Right renal pelvis (tissue), 4 donors: Measurements from ENCODE around the gene CYP8B1. TPM values are rescaled to one million over a fixed set of nuclear protein-coding genes. Genes with fewer than 3 reads are reported as not detected.
"Not testable (repeated sequence)": the region's sequence is repeated elsewhere in the genome, so short reads cannot be mapped to it uniquely, and the experiment has no call there.

Experiments
- DNase-seq, 4 donors: peaks; one replicate each; pipeline ENCODE4 v3.0.0-alpha.2; 2013; ENCODE audit warnings: low read depth in 4 of 4, low spot score in 3 of 4, missing footprints in 1 of 4
- polyA plus RNA-seq, 4 donors: library from polyadenylated mRNA; unstranded; fragments of 120-200 nt; gene quantifications; one replicate each; pipeline ENCODE4 v1.2.1, GENCODE V29; 2013; ENCODE audit not compliant: insufficient read length in 4 of 4

CYP8B1 gene
- polyA plus RNA-seq, 4 donors: 0.77 to 1.1 (median 0.80) TPM

- DNase-seq: no peak
Observed at GRCh38 chr3:42886294-42886822, 10.7 kb upstream of the CYP8B1 start.

- DNase-seq: no peak
Observed at GRCh38 chr3:42884324-42884723, 8.6 kb upstream of the CYP8B1 start.

GRCh38 chr3:42883251-42883930 is 7.7 kb upstream of the CYP8B1 start:
- not testable (repeated sequence) for DNase-seq

- peak; percentile 60 to 73 (median 63) for DNase-seq
Observed at GRCh38 chr3:42880601-42881451, 5.1 kb upstream of the CYP8B1 start.

- no peak for DNase-seq
Observed at GRCh38 chr3:42880183-42880582, 4.5 kb upstream of the CYP8B1 start.

- no peak for DNase-seq
Observed at GRCh38 chr3:42877881-42878280, 2.2 kb upstream of the CYP8B1 start.

- no peak for DNase-seq
Observed at GRCh38 chr3:42876940-42877720, 1.5 kb upstream of the CYP8B1 start.

- no peak for DNase-seq
Observed at GRCh38 chr3:42876401-42876800, 722 bp upstream of the CYP8B1 start.

- DNase-seq: no peak
Observed at GRCh38 chr3:42874749-42875148, 930 bp downstream of the CYP8B1 start.

GRCh38 chr3:42873221-42873982 is 2.3 kb downstream of the CYP8B1 start:
- no peak for DNase-seq

GRCh38 chr3:42872718-42873117 is 3.0 kb downstream of the CYP8B1 start:
- no peak for DNase-seq

GRCh38 chr3:42871592-42872196 is 4.0 kb downstream of the CYP8B1 start:
- no peak for DNase-seq

- no peak for DNase-seq
Observed at GRCh38 chr3:42868841-42869240, 6.8 kb downstream of the CYP8B1 start.

- no peak for DNase-seq
Observed at GRCh38 chr3:42867138-42867537, 8.5 kb downstream of the CYP8B1 start.

GRCh38 chr3:42865256-42865655 is 10.4 kb downstream of the CYP8B1 start:
- no peak for DNase-seq

- no peak for DNase-seq
Observed at GRCh38 chr3:42864321-42864950, 11.2 kb downstream of the CYP8B1 start.

GRCh38 chr3:42856544-42856943 is 19.1 kb downstream of the CYP8B1 start:
- DNase-seq: no peak

GRCh38 chr3:42855547-42856380 is 19.9 kb downstream of the CYP8B1 start:
- DNase-seq: no peak

GRCh38 chr3:42855219-42855546 is 20.5 kb downstream of the CYP8B1 start:
- no peak for DNase-seq
